Breast epithelium (tissue), 4 donors: ENCODE data around the gene MZF1. TPM values are rescaled to one million over a fixed set of nuclear protein-coding genes. Genes with fewer than 3 reads are reported as not detected.
A peak's percentile ranks its signal among the peaks of the same experiment; 100 is the strongest.

Experiments used
- DNase-seq, 2 donors: peaks; one replicate each; pipeline ENCODE4 v3.0.0-alpha.2; 2019; ENCODE audit warnings: low spot score in 2 of 2
- H3K27ac ChIP-seq, 2 donors: fragments of 200-600 bp; sonication (generic) in 1 of 2; one replicate each; pipeline ENCODE4 v1.5.1; 2016 to 2019; ENCODE audit warnings: mild to moderate bottlenecking in 1 of 2
- H3K27me3 ChIP-seq, 2 donors: fragments of 200-600 bp; sonication (generic) in 1 of 2; one replicate each; pipeline versions ENCODE4 v1.5.1 to v1.6.0; 2017 to 2019; ENCODE audit warnings: control low read depth in 1 of 2, mild to moderate bottlenecking in 1 of 2
- H3K36me3 ChIP-seq: fragments of 200-600 bp; one replicate; pipeline ENCODE4 v1.5.1; 2019
- H3K4me1 ChIP-seq, 2 donors: fragments of 200-600 bp; sonication (generic); one replicate each; pipeline ENCODE4 v1.5.1; 2016 to 2019; ENCODE audit warnings: control low read depth in 1 of 2
- H3K4me3 ChIP-seq, 3 donors: fragments of 200-600 bp; sonication (generic); 1 replicate in 2 of 3; 2 replicates in 1 of 3; pipeline ENCODE4 v1.5.1; 2016 to 2019; ENCODE audit warnings: mild to moderate bottlenecking in 3 of 3, moderate library complexity in 2 of 3
- H3K9me3 ChIP-seq, 2 donors: fragments of 200-600 bp; sonication (generic) in 1 of 2; one replicate each; pipeline ENCODE4 v1.5.1; 2016 to 2019; ENCODE audit warnings: control low read depth in 1 of 2
- CTCF ChIP-seq, 3 donors: fragments of 450-650 bp; IDR thresholded peaks; one replicate each; pipeline ENCODE4 v1.5.1; 2016 to 2017; ENCODE audit warnings: antibody characterized with exemption in 3 of 3, mild to moderate bottlenecking in 3 of 3, moderate library complexity in 3 of 3
- POLR2A ChIP-seq: fragments of 450-650 bp; IDR thresholded peaks from one replicate; pipeline ENCODE4 v1.6.1; 2016; ENCODE audit warnings: antibody characterized with exemption, mild to moderate bottlenecking, moderate library complexity
- POLR2AphosphoS5 ChIP-seq, 3 donors: sonication (generic); formaldehyde crosslinking; IDR thresholded peaks; one replicate each; pipeline ENCODE4 v1.6.1; 2017; ENCODE audit warnings: antibody characterized with exemption in 3 of 3
- intact Hi-C: fragments of 100-400 bp; cut with DNase I; formaldehyde crosslinking; loops from one replicate; pipeline ENCODE4 v1.15.1; 2023; ENCODE audit warnings: low total_unique reads
- total RNA-seq, 3 donors: library from RNA; depleted of rRNA; stranded (reverse); fragments of >200 nt; gene quantifications; one replicate each; pipeline ENCODE4 v1.1.0, GENCODE V29; 2016

The MZF1 gene
- total RNA-seq, 3 donors from 2014 or later = 18.7 to 43.0 (median 30.2) TPM

GRCh38 chr19:58559275-58560006 lies 13.7 kb downstream of the MZF1 start:
- H3K4me3 ChIP-seq = peak overlapping the region; percentile 83 to 90 (median 88)
- intact Hi-C loops = no loop called here
- no peaks in the 10 kb centered on the region for H3K9me3 ChIP-seq
- DNase-seq = peak; percentile 87 to 92
- no peaks in the 10 kb centered on the region for H3K36me3 ChIP-seq
- peak overlapping the region; percentile 99 to 100 for H3K27ac ChIP-seq
- TF ChIP-seq POLR2AphosphoS5 (IDR thresholded peaks at IDR 0.05) (peak; percentile 83 to 92 (median 86)), CTCF (IDR thresholded peaks at IDR 0.05) (no peak), POLR2A (peak; percentile 82)
- H3K27me3 ChIP-seq = no peaks in the 10 kb centered on the region
- peaks cover 20 to 29% of the 10 kb centered on the region in 2 donors for H3K4me1 ChIP-seq

GRCh38 chr19:58558623-58559274 lies 14.4 kb downstream of the MZF1 start:
- Histone ChIP-seq H3K4me1 (peaks cover 25 to 33% of the 10 kb centered on the region in 2 donors), H3K27me3 (no peaks in the 10 kb centered on the region)

DNA sequence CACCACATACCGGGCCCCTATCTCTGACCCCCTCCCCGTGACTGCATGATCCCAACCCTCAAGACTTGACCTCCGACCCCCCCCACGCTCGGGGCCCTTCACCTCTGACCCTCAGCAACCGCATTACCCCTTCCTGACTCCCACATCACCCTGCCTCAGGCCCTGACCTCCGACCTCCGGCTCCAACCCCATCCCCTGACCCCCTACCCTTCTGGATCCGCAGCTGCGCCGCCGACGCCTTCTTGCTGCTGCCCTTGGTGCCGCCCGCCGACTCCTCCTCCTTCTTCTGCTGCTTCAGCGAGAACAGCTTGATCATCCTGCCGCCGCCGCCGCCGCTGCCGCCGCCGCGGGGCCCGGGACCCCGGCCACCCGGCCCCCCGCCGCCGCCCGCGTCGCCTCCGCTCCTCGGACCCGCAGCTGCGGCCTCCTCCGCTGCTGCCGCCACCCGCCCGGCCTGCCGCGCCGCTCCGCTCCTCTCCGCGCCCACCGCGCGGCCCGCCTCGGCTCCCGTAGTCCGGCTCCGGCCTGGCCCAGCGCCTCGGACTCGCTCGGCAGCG lies 15.0 kb downstream of the MZF1 start, which contains the start of gene UBE2M:
UBE2M (minus strand) TSS at position 546 of the 557 bp plus-strand sequence; CDS start at position 316, 230 bp downstream.
- peak within 1 kb of the TSS; percentile 99 to 100 for H3K27ac ChIP-seq
- H3K4me3 ChIP-seq = peak within 1 kb of the TSS; percentile 83 to 90 (median 88)
- H3K9me3 ChIP-seq = no peaks in the 10 kb centered on the region
- H3K36me3 ChIP-seq = no peaks in the 10 kb centered on the region
- peaks cover 22 to 32% of the 10 kb centered on the region in 2 donors for H3K4me1 ChIP-seq
- intact Hi-C loops = no loop called here
- TF ChIP-seq POLR2AphosphoS5 (IDR thresholded peaks at IDR 0.05) (no peak), CTCF (IDR thresholded peaks at IDR 0.05) (peak in 1 of 3 donors; percentile 10)
- no peak for DNase-seq
- H3K27me3 ChIP-seq = no peaks in the 10 kb centered on the region

More at GRCh38 chr19:58558623-58559274, 14.4 kb downstream of the MZF1 start:
- peak; percentile 99 to 100 for DNase-seq
- intact Hi-C loops = no loop called here
- Histone ChIP-seq H3K36me3 (no peaks in the 10 kb centered on the region), H3K9me3 (no peaks in the 10 kb centered on the region), H3K4me3 (peak overlapping the region; percentile 83 to 90 (median 88)), H3K27ac (peak overlapping the region; percentile 99 to 100)
- TF ChIP-seq POLR2A = no peak
- no peak for TF ChIP-seq CTCF (IDR thresholded peaks at IDR 0.05)
- TF ChIP-seq POLR2AphosphoS5 (IDR thresholded peaks at IDR 0.05) = peak; percentile 54 to 71 (median 70)

GRCh38 chr19:58557221-58558065 lies 15.7 kb downstream of the MZF1 start:
- intact Hi-C loops = no loop called here
- H3K4me3 ChIP-seq = peak overlapping the region; percentile 83 to 90 (median 88)
- no peaks in the 10 kb centered on the region for H3K36me3 ChIP-seq
- H3K27ac ChIP-seq = peak overlapping the region; percentile 99 to 100
- no peaks in the 10 kb centered on the region for H3K27me3 ChIP-seq
- no peaks in the 10 kb centered on the region for H3K9me3 ChIP-seq
- DNase-seq = no peak
- H3K4me1 ChIP-seq = peaks cover 18 to 28% of the 10 kb centered on the region in 2 donors
- TF ChIP-seq POLR2A (no peak), POLR2AphosphoS5 (IDR thresholded peaks at IDR 0.05) (no peak), CTCF (IDR thresholded peaks at IDR 0.05) (no peak)
